Measurements from ENCODE around the gene CALR3. TPM values are rescaled to one million over a fixed set of nuclear protein-coding genes. Genes with fewer than 3 reads are reported as not detected.
"Not testable (repeated sequence)": the region's sequence is repeated elsewhere in the genome, so short reads cannot be mapped to it uniquely, and the experiment has no call there.

CALR3 gene, protein sequence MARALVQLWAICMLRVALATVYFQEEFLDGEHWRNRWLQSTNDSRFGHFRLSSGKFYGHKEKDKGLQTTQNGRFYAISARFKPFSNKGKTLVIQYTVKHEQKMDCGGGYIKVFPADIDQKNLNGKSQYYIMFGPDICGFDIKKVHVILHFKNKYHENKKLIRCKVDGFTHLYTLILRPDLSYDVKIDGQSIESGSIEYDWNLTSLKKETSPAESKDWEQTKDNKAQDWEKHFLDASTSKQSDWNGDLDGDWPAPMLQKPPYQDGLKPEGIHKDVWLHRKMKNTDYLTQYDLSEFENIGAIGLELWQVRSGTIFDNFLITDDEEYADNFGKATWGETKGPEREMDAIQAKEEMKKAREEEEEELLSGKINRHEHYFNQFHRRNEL
- not detected for total RNA-seq
- not detected for polyA plus RNA-seq

DNA sequence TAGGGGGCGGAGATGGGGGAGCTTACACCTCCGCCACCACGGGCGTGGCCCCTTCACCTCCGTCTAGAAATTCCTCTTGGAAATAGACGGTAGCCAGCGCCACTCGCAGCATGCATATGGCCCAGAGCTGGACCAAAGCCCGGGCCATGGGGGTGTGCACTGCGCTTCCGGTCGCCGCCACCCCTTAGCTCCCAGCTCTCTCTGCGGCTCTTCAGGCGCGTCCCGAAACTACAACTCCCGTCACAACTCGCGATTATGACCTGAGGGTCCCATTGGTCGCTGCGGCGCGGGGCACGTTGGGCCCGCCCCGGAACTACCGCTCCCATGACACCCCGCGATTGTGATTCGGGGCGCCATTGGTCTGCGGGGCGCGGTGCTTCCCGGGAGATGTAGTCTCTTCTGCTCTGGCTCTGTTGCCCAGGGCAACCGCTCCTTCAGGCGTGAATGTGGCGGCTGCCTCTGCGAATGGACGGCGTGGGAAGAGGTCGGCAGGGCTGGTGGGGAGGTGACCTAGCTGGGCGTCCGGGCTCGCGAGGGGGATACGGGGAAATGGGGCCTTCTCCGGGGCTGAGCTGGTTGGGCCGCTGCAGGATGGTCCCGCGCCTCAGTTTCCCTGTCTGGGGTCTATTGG, at the start of gene CALR3, which contains the start of gene C19orf44:
Gene CALR3 (minus strand): TSS at position 186 of the 631 bp plus-strand sequence. CDS start 38 bp downstream, at position 148.
Gene C19orf44 (plus strand): TSS at position 413 of the 631 bp plus-strand sequence. CDS start 4,399 bp downstream, outside the sequence.
- intact Hi-C loops (cut with micrococcal nuclease): loop anchor here (1.0 to 2.0 kb wide), 6 partner anchors 24 to 311 kb away; partner anchors contain the start of genes CHERP, FAM32A, MED26 and SMIM7
- no peaks in the 10 kb centered on the region for H3K9me3 ChIP-seq (ENCODE audit: control insufficient read depth in 1 of 2, low read length in 2 of 2)
- Mint-ChIP-seq H3K4me1 (peaks cover 5 to 14% (median 9%) of the 10 kb centered on the region in 4 donors), H3K27ac (peak within 1 kb of the TSS; percentile 79 to 97 (median 93)), H3K27me3 (no peaks in the 10 kb centered on the region), H3K9me3 (no peaks in the 10 kb centered on the region), H3K36me3 (peaks cover 1 to 2% of the 10 kb centered on the region in 2 donors), H3K4me3 (peak within 1 kb of the TSS; percentile 89 to 95 (median 92))
- peaks cover 10% of the 10 kb centered on the region for H3K4me1 ChIP-seq (ENCODE audit: insufficient read depth, low read length)
- no peaks in the 10 kb centered on the region for H3K36me3 ChIP-seq (ENCODE audit: insufficient read depth, low read length)
- CTCF ChIA-PET (ENCODE audit: partially characterized antibody): interaction anchor here (0.6 to 1.4 kb wide), 4 partner anchors 44 to 161 kb away, joined by 3 to 4 read pairs (median 3); no protein-coding TSS in a partner anchor
- no peaks in the 10 kb centered on the region for H3K27me3 ChIP-seq (ENCODE audit: insufficient read depth, low read length)
- peak within 1 kb of the TSS; percentile 65 to 75 for H3K4me3 ChIP-seq (ENCODE audit: low read length in 2 of 2)
- POLR2A ChIA-PET (ENCODE audit: partially characterized antibody): interaction anchor here (1.0 to 1.9 kb wide), 11 partner anchors 23 to 425 kb away, joined by 3 to 12 read pairs (median 5); partner anchors contain the start of genes CHERP, EPS15L1, MED26 and SLC35E1
- peak within 1 kb of the TSS; percentile 50 for H3K27ac ChIP-seq (ENCODE audit: low read depth, low read length)
- peak; percentile 96 to 97 (median 96) for DNase-seq

DNA sequence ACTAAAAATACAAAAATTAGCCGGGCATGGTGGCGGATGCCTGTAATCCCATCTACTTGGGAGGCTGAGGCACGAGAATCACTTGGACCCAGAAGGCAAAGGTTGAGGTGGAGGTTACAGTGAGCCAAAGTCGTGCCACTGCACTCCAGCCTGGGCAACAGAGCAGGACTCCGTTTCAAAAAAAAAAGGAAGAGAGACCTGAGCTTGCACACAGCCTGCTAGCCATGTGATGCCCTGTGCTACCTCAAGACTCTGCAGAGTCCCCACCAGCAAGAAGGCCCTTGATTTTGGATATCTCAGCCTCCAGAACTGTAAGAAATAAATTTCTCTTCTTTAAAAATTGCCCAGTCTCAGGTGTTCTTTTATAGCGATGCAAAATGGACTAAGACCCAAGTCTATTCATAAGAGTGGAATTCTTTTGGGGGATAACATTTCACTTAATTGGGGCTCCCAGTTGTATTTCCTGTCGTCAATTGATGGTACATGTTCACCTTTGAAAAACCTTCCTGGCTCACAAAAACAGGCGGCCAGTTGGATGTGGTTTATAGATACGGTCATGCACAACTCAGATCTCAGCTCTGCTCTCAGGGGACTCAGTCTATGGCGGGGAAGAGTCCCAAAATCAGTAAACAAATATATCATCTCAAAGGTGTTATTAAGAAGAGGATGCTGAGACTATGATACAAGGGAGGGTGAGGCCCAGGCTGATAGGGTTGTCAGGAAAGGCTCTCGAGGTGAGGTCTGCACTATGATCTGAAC, 48.7 kb upstream of the CALR3 start:
- Mint-ChIP-seq H3K9me3 (no peaks in the 10 kb centered on the region), H3K27ac (peak overlapping the region; percentile 34 to 89 (median 67)), H3K4me1 (peaks cover 25 to 47% (median 35%) of the 10 kb centered on the region in 4 donors), H3K36me3 (peaks cover 8 to 13% of the 10 kb centered on the region in 2 donors), H3K27me3 (no peaks in the 10 kb centered on the region), H3K4me3 (peak overlapping the region; percentile 2 to 75 (median 48))
- peaks cover 45% of the 10 kb centered on the region for H3K4me1 ChIP-seq (ENCODE audit: insufficient read depth, low read length)
- ChIA-PET POLR2A (ENCODE audit: partially characterized antibody) (interaction anchor here (0.6 to 0.9 kb wide), 2 partner anchors 23 to 74 kb away, joined by 3 read pairs; no protein-coding TSS in a partner anchor), CTCF (ENCODE audit: partially characterized antibody) (no interaction called here)
- no peaks in the 10 kb centered on the region for H3K9me3 ChIP-seq (ENCODE audit: control insufficient read depth in 1 of 2, low read length in 2 of 2)
- H3K27ac ChIP-seq (ENCODE audit: low read depth, low read length): no peak overlapping the region
- intact Hi-C loops (cut with micrococcal nuclease): loop anchor here (5.0 kb wide), 1 partner anchor 72 kb away; the partner anchor contains the start of gene EPS15L1
- H3K27me3 ChIP-seq (ENCODE audit: insufficient read depth, low read length): no peaks in the 10 kb centered on the region
- H3K36me3 ChIP-seq (ENCODE audit: insufficient read depth, low read length): no peaks in the 10 kb centered on the region
- no peak overlapping the region for H3K4me3 ChIP-seq (ENCODE audit: low read length in 2 of 2)
- DNase-seq: peak in 2 of 5 donors; percentile 11 to 19

DNA sequence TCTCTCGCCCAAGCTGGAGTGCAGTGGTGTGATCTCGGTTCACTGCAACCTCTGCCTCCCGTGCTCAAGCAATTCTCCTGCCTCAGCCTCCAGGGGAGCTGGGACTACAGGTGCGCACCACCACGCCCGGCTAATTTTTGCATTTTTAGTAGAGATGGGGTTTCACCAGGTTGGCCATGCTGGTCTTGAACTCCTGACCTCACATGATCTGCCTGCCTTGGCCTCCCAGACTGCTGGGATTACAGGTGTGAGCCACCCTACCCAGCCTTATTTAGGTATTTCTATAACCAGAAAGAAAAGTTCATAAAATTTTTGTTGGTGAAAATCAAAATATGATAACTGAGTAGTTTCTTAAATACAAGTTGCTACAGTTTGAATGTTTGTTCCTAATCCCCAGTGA, 47.8 kb upstream of the CALR3 start:
- Histone ChIP-seq H3K4me1 (ENCODE audit: insufficient read depth, low read length) (peaks cover 52% of the 10 kb centered on the region), H3K27ac (ENCODE audit: low read depth, low read length) (peak overlapping the region; percentile 77)
- peaks cover 14% of the 10 kb centered on the region in 2 donors for H3K36me3 Mint-ChIP-seq
- CTCF ChIA-PET (ENCODE audit: partially characterized antibody): interaction anchor here (0.6 to 1.4 kb wide), 3 partner anchors 16 to 228 kb away, joined by 3 to 4 read pairs (median 3); no protein-coding TSS in a partner anchor
- peak overlapping the region; percentile 89 to 97 (median 92) for H3K4me3 Mint-ChIP-seq
- intact Hi-C loops (cut with micrococcal nuclease): loop anchor here (5.0 kb wide), 1 partner anchor 71 kb away; the partner anchor contains the start of gene EPS15L1
- H3K27me3 ChIP-seq (ENCODE audit: insufficient read depth, low read length); H3K9me3 Mint-ChIP-seq; H3K36me3 ChIP-seq (ENCODE audit: insufficient read depth, low read length); H3K4me3 ChIP-seq (ENCODE audit: low read length in 2 of 2); H3K27me3 Mint-ChIP-seq; H3K9me3 ChIP-seq (ENCODE audit: control insufficient read depth in 1 of 2, low read length in 2 of 2); DNase-seq: not testable (repeated sequence)
- H3K27ac Mint-ChIP-seq: peak overlapping the region; percentile 19 to 95 (median 91)
- H3K4me1 Mint-ChIP-seq: peaks cover 27 to 53% (median 39%) of the 10 kb centered on the region in 4 donors
- POLR2A ChIA-PET (ENCODE audit: partially characterized antibody): interaction anchor here (0.7 to 2.5 kb wide), 7 partner anchors 19 to 117 kb away, joined by 3 to 20 read pairs (median 6); partner anchors contain the start of genes MED26, SMIM7 and TMEM38A

DNA sequence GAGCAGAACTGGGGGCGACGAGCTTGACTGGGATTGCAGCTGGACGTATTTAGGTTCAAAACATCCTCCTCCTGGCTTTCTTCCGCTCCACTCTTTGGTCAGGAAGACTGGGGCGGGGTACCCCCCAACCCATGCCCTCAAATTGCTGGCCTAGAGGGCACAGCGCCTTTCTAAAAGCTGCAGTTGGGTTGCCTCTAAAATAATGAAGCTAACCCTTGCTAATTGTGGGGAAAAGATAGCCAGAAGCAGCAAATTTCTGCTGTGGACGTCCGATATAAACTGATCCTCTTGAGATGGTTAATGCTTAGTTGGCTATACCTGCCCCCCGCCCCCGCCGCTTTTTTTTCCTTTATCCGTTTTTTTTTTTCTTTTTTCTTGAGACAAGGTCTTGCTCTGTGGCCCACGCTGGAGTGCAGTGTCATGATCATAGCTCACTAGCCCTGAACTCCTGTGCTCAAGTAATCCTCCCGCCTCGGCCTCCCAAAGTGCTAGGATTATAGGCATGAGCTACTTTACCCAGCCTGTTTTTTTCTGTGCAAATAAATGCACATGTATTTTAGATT, 47.0 kb upstream of the CALR3 start:
- Mint-ChIP-seq H3K27ac (peak overlapping the region; percentile 87 to 95 (median 93)), H3K36me3 (peaks cover 19 to 20% of the 10 kb centered on the region in 2 donors), H3K27me3 (no peaks in the 10 kb centered on the region), H3K9me3 (no peaks in the 10 kb centered on the region), H3K4me1 (peaks cover 30 to 61% (median 45%) of the 10 kb centered on the region in 4 donors), H3K4me3 (peak overlapping the region; percentile 89 to 97 (median 92))
- Histone ChIP-seq H3K4me1 (ENCODE audit: insufficient read depth, low read length) (peaks cover 56% of the 10 kb centered on the region), H3K27ac (ENCODE audit: low read depth, low read length) (peak overlapping the region; percentile 77), H3K36me3 (ENCODE audit: insufficient read depth, low read length) (peaks cover 2% of the 10 kb centered on the region), H3K27me3 (ENCODE audit: insufficient read depth, low read length) (no peaks in the 10 kb centered on the region), H3K9me3 (ENCODE audit: control insufficient read depth in 1 of 2, low read length in 2 of 2) (no peaks in the 10 kb centered on the region), H3K4me3 (ENCODE audit: low read length in 2 of 2) (peak overlapping the region; percentile 91 to 96)
- DNase-seq: no peak
- intact Hi-C loops (cut with micrococcal nuclease): loop anchor here (1.0 to 5.0 kb wide), 7 partner anchors 23 to 117 kb away; partner anchors contain the start of genes C19orf44, CALR3, EPS15L1 and MED26
- CTCF ChIA-PET (ENCODE audit: partially characterized antibody): interaction anchor here (0.6 to 1.4 kb wide), 4 partner anchors 15 to 229 kb away, joined by 3 to 4 read pairs (median 3); no protein-coding TSS in a partner anchor
- POLR2A ChIA-PET (ENCODE audit: partially characterized antibody): interaction anchor here (0.7 to 2.5 kb wide), 17 partner anchors 11 to 219 kb away, joined by 3 to 20 read pairs (median 4); partner anchors contain the start of genes C19orf44, CALR3, MED26 and SMIM7

DNA sequence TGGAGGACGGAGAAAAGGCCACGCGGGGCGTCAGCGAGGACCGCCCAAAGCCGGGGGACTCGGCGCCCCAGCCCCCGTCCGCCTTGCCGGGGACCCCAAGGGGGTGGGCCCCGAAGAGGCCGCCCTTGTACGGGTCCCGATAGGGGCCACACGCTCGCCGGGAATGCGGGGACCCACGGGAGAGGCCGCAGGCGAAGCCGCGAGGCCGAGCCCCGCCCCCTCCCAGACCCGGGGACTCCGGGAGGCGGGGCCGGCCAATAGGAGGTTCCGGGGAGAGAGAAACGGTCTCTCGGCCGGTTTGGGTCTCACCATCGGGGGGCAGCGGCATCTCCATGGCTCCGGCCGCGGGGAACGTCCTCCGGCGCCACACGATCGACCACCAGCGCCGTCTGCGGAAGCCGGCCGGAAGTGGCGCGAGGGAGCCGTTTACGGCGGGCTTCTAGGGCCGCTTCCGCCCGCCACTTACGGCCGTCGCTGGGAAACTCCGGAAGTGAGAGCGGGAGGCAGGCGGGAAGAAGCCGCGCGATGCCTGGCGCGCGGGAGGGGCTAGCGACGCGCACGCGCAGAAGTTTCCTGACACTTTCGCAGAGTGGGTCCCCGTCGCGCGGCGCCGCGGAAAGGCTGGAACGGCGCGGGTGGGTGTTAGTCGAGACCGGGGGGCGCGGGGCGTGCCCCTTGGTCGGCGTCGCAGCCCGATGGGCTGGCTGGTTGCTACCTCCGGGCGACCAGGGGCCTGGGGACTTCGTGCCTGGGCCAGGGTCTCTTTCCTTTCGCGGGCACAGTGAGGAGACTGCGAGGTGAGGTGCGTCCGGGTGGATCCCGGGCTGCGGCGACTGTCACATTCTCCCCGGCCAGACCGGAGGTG, 46.3 kb upstream of the CALR3 start, which contains the start of gene CHERP:
Gene CHERP (minus strand): TSS at position 393 of the 865 bp plus-strand sequence. CDS start 59 bp downstream, at position 334.
- H3K4me3 ChIP-seq (ENCODE audit: low read length in 2 of 2): peak within 1 kb of the TSS; percentile 91 to 96
- H3K9me3 ChIP-seq (ENCODE audit: control insufficient read depth in 1 of 2, low read length in 2 of 2): no peaks in the 10 kb centered on the region
- H3K4me3 Mint-ChIP-seq: peak within 1 kb of the TSS; percentile 89 to 97 (median 92)
- CTCF ChIA-PET (ENCODE audit: partially characterized antibody): interaction anchor here (0.7 to 1.4 kb wide), 2 partner anchors 42 to 52 kb away, joined by 3 read pairs; no protein-coding TSS in a partner anchor
- intact Hi-C loops (cut with micrococcal nuclease): loop anchor here (1.0 to 5.0 kb wide), 7 partner anchors 24 to 118 kb away; partner anchors contain the start of genes C19orf44, CALR3, EPS15L1 and MED26
- peak; percentile 93 to 95 (median 94) for DNase-seq
- peak within 1 kb of the TSS; percentile 77 for H3K27ac ChIP-seq (ENCODE audit: low read depth, low read length)
- peaks cover 34 to 68% (median 51%) of the 10 kb centered on the region in 4 donors for H3K4me1 Mint-ChIP-seq
- H3K9me3 Mint-ChIP-seq: no peaks in the 10 kb centered on the region
- peak within 1 kb of the TSS; percentile 90 to 96 (median 94) for H3K27ac Mint-ChIP-seq
- H3K27me3 ChIP-seq (ENCODE audit: insufficient read depth, low read length): no peaks in the 10 kb centered on the region
- H3K27me3 Mint-ChIP-seq: no peaks in the 10 kb centered on the region
- peaks cover 63% of the 10 kb centered on the region for H3K4me1 ChIP-seq (ENCODE audit: insufficient read depth, low read length)
- H3K36me3 ChIP-seq (ENCODE audit: insufficient read depth, low read length): peaks cover 4% of the 10 kb centered on the region
- H3K36me3 Mint-ChIP-seq: peaks cover 26 to 27% of the 10 kb centered on the region in 2 donors
- POLR2A ChIA-PET (ENCODE audit: partially characterized antibody): interaction anchor here (0.6 to 2.5 kb wide), 22 partner anchors 10 to 584 kb away, joined by 3 to 20 read pairs (median 4); partner anchors contain the start of genes C19orf44, CALR3, MED26 and SLC35E1

All from CD4-positive, alpha-beta memory T cell (primary cell).